ENCODE data around the gene RAB39B.

DNA sequence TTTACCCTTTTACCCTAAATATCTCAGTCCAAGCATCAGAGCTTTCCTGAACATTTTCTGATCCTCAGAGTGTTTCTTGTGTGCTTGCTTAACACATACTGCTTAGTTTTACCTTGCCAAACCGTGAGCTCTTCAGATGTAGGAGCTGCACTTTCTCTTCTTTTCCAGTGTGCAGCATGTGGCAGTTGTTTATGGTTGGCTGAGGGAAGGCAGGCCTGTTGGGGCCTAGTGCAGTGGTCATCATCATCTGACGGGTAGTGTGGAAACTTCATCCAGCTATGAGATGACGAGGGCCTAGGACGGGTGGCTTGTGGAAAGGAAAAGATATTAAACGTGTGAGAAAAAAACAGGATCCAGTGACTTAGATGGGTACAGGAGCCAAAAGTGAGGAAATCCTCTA, 26.6 kb downstream of the RAB39B start:
- TF ChIP-seq, protein P1, sequence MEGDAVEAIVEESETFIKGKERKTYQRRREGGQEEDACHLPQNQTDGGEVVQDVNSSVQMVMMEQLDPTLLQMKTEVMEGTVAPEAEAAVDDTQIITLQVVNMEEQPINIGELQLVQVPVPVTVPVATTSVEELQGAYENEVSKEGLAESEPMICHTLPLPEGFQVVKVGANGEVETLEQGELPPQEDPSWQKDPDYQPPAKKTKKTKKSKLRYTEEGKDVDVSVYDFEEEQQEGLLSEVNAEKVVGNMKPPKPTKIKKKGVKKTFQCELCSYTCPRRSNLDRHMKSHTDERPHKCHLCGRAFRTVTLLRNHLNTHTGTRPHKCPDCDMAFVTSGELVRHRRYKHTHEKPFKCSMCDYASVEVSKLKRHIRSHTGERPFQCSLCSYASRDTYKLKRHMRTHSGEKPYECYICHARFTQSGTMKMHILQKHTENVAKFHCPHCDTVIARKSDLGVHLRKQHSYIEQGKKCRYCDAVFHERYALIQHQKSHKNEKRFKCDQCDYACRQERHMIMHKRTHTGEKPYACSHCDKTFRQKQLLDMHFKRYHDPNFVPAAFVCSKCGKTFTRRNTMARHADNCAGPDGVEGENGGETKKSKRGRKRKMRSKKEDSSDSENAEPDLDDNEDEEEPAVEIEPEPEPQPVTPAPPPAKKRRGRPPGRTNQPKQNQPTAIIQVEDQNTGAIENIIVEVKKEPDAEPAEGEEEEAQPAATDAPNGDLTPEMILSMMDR (IDR thresholded peaks at IDR 0.05), result no peak
- no peak for TF ChIP-seq POLR2A (IDR thresholded peaks at IDR 0.05)
